ENCODE data around the gene ELL3.
"Not testable (repeated sequence)": the region's sequence is repeated elsewhere in the genome, so short reads cannot be mapped to it uniquely, and the experiment has no call there.

The ELL3 gene

GRCh38 chr15:43789409-43789808 is 12.6 kb upstream of the ELL3 start:
- no peak for DNase-seq

DNA sequence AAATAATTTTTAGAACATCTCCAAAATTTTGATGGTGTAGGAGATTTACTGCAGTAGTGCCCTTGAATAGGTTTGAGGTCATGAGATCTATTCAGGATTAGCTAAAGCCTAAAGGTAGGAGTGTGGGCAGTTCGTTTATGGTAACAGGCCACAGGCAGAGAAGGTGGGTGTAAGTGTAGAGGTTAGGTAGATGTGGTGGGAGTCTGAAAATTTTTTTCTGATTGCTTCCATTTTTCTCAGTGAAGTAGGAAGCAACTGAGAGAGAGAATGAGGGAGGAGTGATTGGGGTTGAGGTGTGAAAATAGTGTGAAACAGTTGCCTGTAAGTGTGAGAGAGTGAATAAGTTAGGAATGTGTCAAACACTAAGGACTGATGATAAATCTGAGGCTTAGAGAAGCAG is 2.2 kb upstream of the ELL3 start:
- DNase-seq, result no peak

- DNase-seq, result peak; percentile 67
Measured at GRCh38 chr15:43777267-43777914, 625 bp upstream of the ELL3 start.

GRCh38 chr15:43776101-43776717 is 557 bp downstream of the ELL3 start:
- DNase-seq, result no peak

- DNase-seq, result peak; percentile 66
Measured at GRCh38 chr15:43775411-43775965, 1.3 kb downstream of the ELL3 start.

GRCh38 chr15:43774062-43774461 is 2.7 kb downstream of the ELL3 start:
- no peak for DNase-seq

DNA sequence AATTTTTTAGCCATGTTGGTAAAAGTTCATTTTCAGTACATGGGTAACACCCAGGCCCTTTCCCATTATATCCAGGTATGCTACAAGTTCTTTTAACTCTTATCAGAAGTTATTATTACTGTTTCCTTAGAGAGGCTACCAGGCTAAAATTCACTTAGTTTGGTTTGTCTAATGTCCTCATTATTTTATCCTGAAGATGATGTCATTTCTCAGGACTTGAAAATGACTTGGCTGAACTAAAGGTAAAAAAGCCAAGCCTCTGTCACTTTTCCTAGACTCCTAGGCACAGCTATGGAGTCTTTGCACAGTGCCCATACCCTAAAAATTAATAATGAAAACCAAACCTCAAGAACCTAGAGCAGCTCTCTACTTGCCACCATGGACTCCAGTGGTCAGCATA is 4.1 kb downstream of the ELL3 start:
- DNase-seq, result no peak

DNA sequence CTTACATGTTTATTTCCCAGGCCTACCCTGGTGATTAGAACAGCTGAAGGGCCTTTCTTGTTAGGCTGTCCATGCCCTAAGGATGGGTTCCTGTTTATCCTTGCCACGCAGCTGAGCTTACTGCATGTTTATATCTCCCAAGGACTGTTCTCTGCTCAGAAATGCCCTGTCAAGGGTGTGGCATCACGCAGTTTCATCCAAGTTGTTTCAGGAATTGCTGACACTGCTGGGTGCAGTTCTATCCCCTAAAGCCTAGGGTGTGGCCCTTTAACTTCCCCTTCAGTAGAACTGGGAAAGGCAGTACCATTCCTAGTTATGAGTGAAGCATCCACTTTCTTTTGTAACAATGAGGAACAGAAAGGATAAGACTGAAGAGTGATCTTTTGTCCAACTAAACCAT is 5.0 kb downstream of the ELL3 start:
- DNase-seq, result no peak

DNA sequence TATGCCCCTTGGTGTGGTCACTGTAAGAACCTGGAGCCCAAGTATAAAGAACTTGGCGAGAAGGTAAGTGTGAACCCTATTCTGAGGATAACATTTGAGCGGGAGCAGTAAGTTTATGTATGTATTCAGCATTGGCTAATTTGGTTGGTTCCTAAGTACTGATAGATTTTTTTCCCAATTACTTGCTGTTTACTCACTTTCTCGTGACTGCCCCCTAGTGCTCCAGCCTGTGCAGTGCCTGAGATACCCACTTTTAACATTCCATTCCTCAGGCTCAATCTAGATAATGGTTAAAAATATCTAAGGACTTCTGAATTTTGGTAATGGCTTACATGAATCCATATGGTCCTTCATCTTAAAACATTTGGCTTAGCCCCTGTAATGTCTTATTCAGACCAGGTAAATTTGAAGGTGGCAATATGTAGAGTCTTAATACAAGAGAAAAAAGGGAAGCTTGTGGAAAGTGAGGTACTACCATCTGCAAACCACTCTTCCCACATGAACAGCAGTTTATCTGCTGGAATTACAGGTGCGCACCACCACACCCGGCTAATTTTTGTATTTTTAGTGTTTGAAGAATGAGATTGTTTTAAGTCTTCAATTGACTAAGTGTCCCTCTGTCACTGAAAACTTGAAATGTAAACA is 7.1 kb downstream of the ELL3 start:
- DNase-seq, result peak; percentile 63

- peak; percentile 20 for DNase-seq
Measured at GRCh38 chr15:43763819-43764446, 12.8 kb downstream of the ELL3 start.

DNA sequence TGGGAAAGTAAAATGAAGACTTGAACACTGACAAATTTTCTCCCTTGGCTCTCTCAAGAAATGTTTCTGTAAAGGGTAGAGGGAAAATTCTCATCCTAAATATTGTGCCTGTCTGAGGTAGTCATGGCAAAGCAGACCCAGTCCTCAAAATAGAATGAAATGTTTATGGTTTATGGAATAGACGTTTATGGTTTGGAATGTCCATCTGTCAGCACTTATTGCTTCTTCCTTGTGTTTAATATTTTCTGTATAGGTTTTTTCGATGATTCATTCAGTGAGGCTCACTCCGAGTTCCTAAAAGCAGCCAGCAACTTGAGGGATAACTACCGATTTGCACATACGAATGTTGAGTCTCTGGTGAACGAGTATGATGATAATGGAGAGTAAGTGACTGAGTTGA is 13.9 kb downstream of the ELL3 start:
- peak; percentile 82 for DNase-seq

DNA sequence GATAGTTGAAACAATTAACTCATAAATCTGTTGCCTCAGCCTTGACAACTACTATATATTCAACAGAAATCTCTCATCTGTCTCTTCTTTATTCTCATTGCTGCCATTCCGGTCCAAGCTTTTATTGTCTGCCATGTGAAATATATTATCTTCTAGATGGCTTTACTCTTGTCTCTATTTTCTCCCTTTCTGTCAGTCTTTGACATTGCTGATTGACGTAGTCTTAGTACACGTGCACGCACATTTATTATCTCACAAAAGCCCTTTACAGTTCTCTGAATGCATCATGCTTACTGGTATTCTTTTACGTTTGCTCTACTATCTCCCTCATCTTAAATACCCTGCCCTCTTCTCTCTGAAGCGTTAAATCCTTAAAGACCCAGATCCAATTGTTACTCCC is 24.9 kb downstream of the ELL3 start:
- no peak for DNase-seq

GRCh38 chr15:43749690-43750345 is 26.9 kb downstream of the ELL3 start:
- no peak for DNase-seq

DNA sequence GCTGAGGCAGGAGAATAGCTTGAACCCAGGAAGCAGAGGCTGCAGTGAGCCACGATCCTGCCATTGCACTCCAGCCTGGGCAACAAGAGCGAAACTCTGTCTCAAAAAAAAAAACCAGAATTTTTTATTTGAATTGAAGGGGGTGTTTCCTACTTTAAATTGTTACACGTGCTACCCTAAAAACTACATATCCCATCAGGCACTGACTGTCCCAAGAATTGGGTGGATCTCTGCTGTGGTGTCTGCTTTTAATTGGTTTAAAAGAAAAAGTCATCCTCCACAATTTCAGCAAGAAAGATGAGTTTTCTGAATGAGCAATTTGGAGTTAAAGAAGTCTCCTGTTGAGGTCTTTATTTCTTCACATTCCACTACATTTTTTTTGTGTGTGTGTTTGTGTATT is 28.4 kb downstream of the ELL3 start:
- peak; percentile 43 for DNase-seq

DNA sequence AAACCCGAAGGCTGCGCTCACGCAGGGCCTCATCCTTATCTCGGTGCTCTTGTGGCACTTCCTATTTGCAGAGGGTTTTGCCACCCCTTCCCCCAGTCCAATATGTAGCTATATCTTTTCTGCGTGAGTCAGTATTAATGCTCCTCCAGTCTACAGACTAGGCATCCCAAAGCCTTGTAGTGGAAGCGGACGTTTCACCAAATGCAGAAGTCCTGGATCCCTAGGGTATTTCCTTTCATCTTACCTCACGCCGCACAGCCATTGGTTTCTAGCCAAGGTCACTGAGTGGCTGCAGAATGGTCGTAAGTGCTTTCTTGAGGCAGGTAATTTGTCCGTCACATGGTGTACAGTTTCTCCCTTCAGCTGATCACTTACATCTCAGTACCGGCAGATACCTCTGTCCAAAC is 29.9 kb downstream of the ELL3 start:
- peak; percentile 66 for DNase-seq

DNA sequence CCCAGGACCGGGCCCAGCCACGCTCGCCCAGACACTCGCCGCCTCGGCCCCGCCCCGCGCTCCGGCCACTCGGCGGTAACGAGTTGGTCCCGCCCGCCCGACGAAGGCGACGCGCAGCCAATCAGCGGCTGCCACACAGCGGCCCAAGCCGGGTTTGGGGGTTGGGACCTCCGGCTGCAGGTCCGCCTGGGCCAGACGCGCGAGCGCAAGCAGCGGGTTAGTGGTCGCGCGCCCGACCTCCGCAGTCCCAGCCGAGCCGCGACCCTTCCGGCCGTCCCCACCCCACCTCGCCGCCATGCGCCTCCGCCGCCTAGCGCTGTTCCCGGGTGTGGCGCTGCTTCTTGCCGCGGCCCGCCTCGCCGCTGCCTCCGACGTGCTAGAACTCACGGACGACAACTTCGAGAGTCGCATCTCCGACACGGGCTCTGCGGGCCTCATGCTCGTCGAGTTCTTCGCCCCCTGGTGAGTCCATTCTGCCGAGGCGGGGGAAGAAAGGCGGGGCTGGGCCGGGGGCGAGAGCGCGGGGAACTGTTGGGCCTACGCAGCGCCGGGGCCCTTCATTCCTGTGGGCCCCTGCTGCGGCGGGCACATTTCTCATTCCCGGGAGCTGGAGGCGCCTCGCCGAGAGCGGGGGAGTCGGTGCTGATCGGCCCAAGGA is 30.4 kb downstream of the ELL3 start, which contains the start of gene PDIA3:
TSS of gene PDIA3 (plus strand) at position 194 of the 658 bp plus-strand sequence. CDS start at position 296, 102 bp downstream.
- DNase-seq, result peak; percentile 92

- DNase-seq, result no peak
Measured at GRCh38 chr15:43735416-43735815, 41.4 kb downstream of the ELL3 start.

GRCh38 chr15:43728053-43728725 is 48.6 kb downstream of the ELL3 start:
- peak; percentile 63 for DNase-seq

DNA sequence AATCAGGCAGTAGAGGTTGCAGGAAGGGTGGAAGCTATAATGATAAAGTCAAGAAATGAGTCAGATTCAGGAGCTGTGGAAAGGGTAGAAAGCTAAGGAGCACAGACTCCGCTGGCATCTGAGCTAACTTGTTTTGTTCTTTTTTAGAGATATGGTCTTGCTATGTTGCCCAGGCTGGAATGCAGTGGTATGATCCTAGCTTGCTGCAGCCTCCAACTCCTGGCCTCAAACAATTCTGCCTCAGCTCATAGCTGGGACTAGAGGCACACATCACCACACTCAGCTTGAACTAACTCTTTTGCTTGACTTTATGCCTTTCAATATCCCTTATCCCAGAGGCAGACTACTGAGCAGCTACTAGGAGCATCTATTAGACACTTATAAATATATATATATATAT is 50.5 kb downstream of the ELL3 start:
- not testable (repeated sequence) for DNase-seq

GRCh38 chr15:43723151-43723550 is 53.6 kb downstream of the ELL3 start:
- DNase-seq, result no peak

All from fibroblast of skin of right biceps (primary cell).